Neural cell (in vitro differentiated cells): ENCODE data around the gene PML. TPM values are rescaled to one million over a fixed set of nuclear protein-coding genes. Genes with fewer than 3 reads are reported as not detected.
A peak's percentile ranks its signal among the peaks of the same experiment; 100 is the strongest.

ENCODE experiments used
- H2AFZ ChIP-seq: fragments of 200-600, 300-800 bp; sonication (generic), shearing (Covaris generic); 2 replicates; pipeline ENCODE4 v1.6.0; 2014; ENCODE audit warnings: low read depth, mild to moderate bottlenecking, antibody characterized with exemption, low read length, moderate library complexity
- H3F3A ChIP-seq: fragments of 200-600 bp; shearing (Covaris generic); 2 replicates; pipeline ENCODE4 v1.6.1; 2016; ENCODE audit warnings: mild to moderate bottlenecking, moderate library complexity, mixed read lengths, antibody characterized with exemption, low read length; ENCODE audit not compliant: insufficient read depth, poor library complexity, severe bottlenecking
- H3K27ac ChIP-seq: fragments of 200-600, 300-800 bp; sonication (generic), shearing (Covaris generic); 2 replicates; pipeline ENCODE4 v1.5.1; 2014; ENCODE audit warnings: mild to moderate bottlenecking, low read length, moderate library complexity
- H3K27me3 ChIP-seq: fragments of 300-800, 200-600 bp; sonication (generic), shearing (Covaris generic); 2 replicates; pipeline ENCODE4 v1.6.0; 2014; ENCODE audit warnings: mild to moderate bottlenecking, low read depth, low read length, moderate library complexity; ENCODE audit not compliant: insufficient read depth
- H3K36me3 ChIP-seq: fragments of 300-800, 200-600 bp; sonication (generic), shearing (Covaris generic); 2 replicates; pipeline ENCODE4 v1.5.1; 2014; ENCODE audit warnings: mild to moderate bottlenecking, antibody characterized with exemption, low read length, moderate library complexity; ENCODE audit not compliant: insufficient read depth
- H3K4me2 ChIP-seq: fragments of 300-800, 200-600 bp; sonication (generic), shearing (Covaris generic); 2 replicates; pipeline ENCODE4 v1.6.0; 2014; ENCODE audit warnings: mild to moderate bottlenecking, low read length
- H3K4me3 ChIP-seq: fragments of 300-800, 200-600 bp; sonication (generic), shearing (Covaris generic); 2 replicates; pipeline ENCODE4 v1.5.1; 2014; ENCODE audit warnings: mild to moderate bottlenecking, low read length, moderate library complexity
- H3K79me2 ChIP-seq: fragments of 200-600 bp; shearing (Covaris generic); replicated peaks from 2 replicates; pipeline ENCODE4 v1.6.0; 2014; ENCODE audit warnings: mild to moderate bottlenecking, low read length, moderate library complexity; ENCODE audit not compliant: insufficient read depth
- H3K9ac ChIP-seq: fragments of 300-800, 200-600 bp; sonication (generic), shearing (Covaris generic); 2 replicates; pipeline ENCODE4 v1.6.1; 2016; ENCODE audit warnings: mild to moderate bottlenecking, low read length, mixed read lengths
- H3K9me2 ChIP-seq: fragments of 200-600 bp; shearing (Covaris generic); 2 replicates; pipeline ENCODE4 v1.6.1; 2016; ENCODE audit warnings: mild to moderate bottlenecking, low read length, mixed read lengths; ENCODE audit not compliant: insufficient read depth
- H3K9me3 ChIP-seq: fragments of 200-600, 300-800 bp; sonication (generic), shearing (Covaris generic); 2 replicates; pipeline ENCODE4 v1.6.1; 2016; ENCODE audit warnings: mild to moderate bottlenecking, mixed run types, low read length, moderate library complexity, mixed read lengths
- H4K20me1 ChIP-seq: fragments of 200-600 bp; shearing (Covaris generic); 2 replicates; pipeline ENCODE4 v1.6.1; 2016; ENCODE audit warnings: mild to moderate bottlenecking, mixed run types; ENCODE audit not compliant: insufficient read depth
- EP300 ChIP-seq: fragments of 450-650 bp; conservative IDR thresholded peaks from 2 replicates; pipeline ENCODE4 v1.6.1; 2014; ENCODE audit warnings: antibody characterized with exemption, mild to moderate bottlenecking, moderate library complexity; ENCODE audit not compliant: poor library complexity, severe bottlenecking
- EZH2 ChIP-seq: fragments of 200-600, 300-800 bp; shearing (Covaris generic), sonication (generic); IDR thresholded peaks from 2 replicates; pipeline ENCODE4 v1.6.1; 2014; ENCODE audit warnings: antibody characterized with exemption, low read length, borderline replicate concordance, mild to moderate bottlenecking; ENCODE audit not compliant: insufficient read depth, poor library complexity, severe bottlenecking
- MXI1 ChIP-seq: fragments of 450-650 bp; conservative IDR thresholded peaks from 2 replicates; pipeline ENCODE4 v1.6.1; 2014; ENCODE audit warnings: antibody characterized with exemption, mild to moderate bottlenecking; ENCODE audit not compliant: poor library complexity, severe bottlenecking
- POLR2AphosphoS5 ChIP-seq: IDR thresholded peaks from 2 replicates; pipeline ENCODE4 v1.6.1; 2012
- RAD21 ChIP-seq: fragments of 450-650 bp; conservative IDR thresholded peaks from 2 replicates; pipeline ENCODE4 v1.6.1; 2014; ENCODE audit warnings: antibody characterized with exemption, mild to moderate bottlenecking, moderate library complexity
- SMC3 ChIP-seq: fragments of 450-650 bp; conservative IDR thresholded peaks from 2 replicates; pipeline ENCODE4 v1.6.1; 2014; ENCODE audit warnings: antibody characterized with exemption, mild to moderate bottlenecking, moderate library complexity; ENCODE audit not compliant: poor library complexity
- TAF1 ChIP-seq: IDR thresholded peaks from 2 replicates; pipeline ENCODE4 v1.6.1; 2012; ENCODE audit warnings: low read depth
- polyA plus RNA-seq: library from polyadenylated mRNA; depleted of rRNA; stranded (reverse); fragments of >200 nt; gene quantifications from 2 replicates; pipeline ENCODE4 v1.2.3, GENCODE V29; 2014
- TF ChIP-seq, protein P1 (sequence below): IDR thresholded peaks from 2 replicates; pipeline ENCODE4 v1.6.1; 2012; ENCODE audit warnings: borderline replicate concordance
- TF ChIP-seq, protein P2 (sequence below): fragments of 450-650 bp; IDR thresholded peaks from 2 replicates; pipeline ENCODE4 v1.5.1; 2014; ENCODE audit warnings: antibody characterized with exemption, mild to moderate bottlenecking, moderate library complexity; ENCODE audit not compliant: poor library complexity, severe bottlenecking

Gene PML
- polyA plus RNA-seq, 1 donor from 2014 or later: 4.7 TPM

DNA sequence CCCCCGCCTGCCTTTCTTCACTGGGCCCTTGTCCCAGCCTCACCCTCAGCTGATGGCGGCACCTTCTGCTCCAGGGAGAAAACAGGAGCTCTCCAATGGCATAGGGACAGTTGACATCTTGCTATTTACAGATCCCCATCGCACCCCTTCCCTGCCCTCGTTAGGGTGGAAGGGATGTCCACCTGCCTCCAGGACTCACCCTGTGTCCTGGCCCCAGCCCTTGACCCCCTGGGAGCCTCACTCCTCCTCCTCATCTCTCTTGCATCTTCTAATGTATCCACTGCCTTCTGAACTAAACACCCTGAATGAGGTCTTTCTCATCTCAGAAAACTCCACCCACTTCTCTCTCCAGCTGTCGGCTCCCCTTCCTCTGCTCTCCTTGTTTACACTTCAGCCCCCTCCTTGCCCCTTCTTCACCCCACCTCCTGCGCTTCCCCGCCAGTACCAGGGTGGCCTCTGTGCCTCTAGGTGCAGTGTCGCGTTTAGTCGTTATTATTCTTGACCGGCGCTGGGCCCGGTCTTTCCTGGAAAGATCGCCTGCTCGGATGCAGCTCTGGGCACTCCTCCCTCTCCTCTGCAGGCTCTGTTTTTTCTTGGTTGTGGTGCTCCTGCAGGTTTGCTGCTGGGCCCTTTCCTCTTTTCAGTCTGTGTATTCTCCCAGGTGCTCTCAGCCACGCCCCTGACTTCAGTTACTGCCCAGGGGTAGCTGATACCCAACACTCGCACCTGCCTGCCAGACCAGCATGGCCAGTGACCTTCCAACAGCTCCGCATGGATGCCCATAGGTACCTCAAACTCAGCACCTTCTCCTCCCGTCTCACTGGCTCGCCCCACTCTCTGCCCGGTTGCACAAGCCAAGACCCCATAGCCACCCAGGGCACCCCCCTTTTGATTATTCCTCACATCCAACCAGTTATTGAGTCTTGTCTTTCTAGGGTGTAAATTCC is 42.9 kb downstream of the PML start:
- no peak overlapping the region for H3K27ac ChIP-seq
- H2AFZ ChIP-seq: no peak overlapping the region
- no peaks in the 10 kb centered on the region for H3K79me2 ChIP-seq
- H3K9ac ChIP-seq: no peak overlapping the region
- H3F3A ChIP-seq: no peaks in the 10 kb centered on the region
- H3K4me2 ChIP-seq: no peak overlapping the region
- TF ChIP-seq SMC3: peak; percentile 11
- TF ChIP-seq, protein P1, sequence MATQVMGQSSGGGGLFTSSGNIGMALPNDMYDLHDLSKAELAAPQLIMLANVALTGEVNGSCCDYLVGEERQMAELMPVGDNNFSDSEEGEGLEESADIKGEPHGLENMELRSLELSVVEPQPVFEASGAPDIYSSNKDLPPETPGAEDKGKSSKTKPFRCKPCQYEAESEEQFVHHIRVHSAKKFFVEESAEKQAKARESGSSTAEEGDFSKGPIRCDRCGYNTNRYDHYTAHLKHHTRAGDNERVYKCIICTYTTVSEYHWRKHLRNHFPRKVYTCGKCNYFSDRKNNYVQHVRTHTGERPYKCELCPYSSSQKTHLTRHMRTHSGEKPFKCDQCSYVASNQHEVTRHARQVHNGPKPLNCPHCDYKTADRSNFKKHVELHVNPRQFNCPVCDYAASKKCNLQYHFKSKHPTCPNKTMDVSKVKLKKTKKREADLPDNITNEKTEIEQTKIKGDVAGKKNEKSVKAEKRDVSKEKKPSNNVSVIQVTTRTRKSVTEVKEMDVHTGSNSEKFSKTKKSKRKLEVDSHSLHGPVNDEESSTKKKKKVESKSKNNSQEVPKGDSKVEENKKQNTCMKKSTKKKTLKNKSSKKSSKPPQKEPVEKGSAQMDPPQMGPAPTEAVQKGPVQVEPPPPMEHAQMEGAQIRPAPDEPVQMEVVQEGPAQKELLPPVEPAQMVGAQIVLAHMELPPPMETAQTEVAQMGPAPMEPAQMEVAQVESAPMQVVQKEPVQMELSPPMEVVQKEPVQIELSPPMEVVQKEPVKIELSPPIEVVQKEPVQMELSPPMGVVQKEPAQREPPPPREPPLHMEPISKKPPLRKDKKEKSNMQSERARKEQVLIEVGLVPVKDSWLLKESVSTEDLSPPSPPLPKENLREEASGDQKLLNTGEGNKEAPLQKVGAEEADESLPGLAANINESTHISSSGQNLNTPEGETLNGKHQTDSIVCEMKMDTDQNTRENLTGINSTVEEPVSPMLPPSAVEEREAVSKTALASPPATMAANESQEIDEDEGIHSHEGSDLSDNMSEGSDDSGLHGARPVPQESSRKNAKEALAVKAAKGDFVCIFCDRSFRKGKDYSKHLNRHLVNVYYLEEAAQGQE: no peak
- TF ChIP-seq RAD21: peak; percentile 3
- H3K27me3 ChIP-seq: no peaks in the 10 kb centered on the region
- H3K9me3 ChIP-seq: no peaks in the 10 kb centered on the region
- H3K4me3 ChIP-seq: no peak overlapping the region
- H3K36me3 ChIP-seq: no peaks in the 10 kb centered on the region
- H3K9me2 ChIP-seq: no peaks in the 10 kb centered on the region
- no peaks in the 10 kb centered on the region for H4K20me1 ChIP-seq

DNA sequence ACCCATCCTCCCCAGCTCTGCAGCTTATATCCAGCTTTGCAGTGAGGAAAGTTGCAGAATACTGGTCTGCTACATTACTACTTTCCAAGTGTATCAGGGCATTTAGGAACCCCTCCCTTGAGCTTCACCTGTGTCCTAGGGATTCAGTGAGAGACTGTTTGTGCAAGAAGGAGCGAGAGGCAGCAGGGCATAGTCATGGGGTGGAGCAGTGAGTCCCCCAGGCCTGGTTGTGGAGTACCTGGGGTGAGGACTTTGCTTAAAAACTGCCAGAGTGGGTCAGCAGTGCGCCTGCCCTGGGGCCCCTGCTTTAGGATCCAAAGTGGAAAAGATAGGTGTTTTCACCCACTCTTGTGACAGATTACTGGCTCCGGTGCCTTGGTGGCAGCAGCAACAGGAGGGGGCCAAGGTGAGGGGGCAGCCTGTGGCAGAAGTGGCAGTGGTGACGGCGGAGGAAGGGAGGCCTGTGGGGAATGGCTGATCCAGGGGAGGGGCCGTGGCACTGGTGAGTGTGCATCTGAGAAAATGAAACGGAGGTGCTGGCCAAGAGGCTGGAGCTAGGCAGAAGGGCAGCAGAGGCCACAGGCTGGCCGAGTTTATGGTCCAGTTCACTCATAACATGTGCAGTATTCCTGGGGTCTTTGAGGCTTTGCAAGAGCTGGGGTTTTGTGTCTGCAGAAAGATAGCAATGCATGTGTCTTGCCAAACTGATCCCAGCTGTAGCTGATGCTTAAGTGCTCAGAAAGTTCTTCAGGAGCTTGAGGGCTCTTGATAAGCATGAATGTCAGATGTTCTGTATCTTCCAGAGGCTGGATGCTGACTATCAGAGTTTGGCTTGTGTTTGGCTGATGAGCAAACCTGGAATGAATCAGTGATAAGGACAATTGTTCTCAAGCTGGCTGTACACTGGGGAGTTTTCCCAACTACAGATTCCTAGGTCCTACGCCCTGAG is 44.5 kb downstream of the PML start:
- H3F3A ChIP-seq: no peaks in the 10 kb centered on the region
- no peak for TF ChIP-seq SMC3
- TF ChIP-seq, protein P2, sequence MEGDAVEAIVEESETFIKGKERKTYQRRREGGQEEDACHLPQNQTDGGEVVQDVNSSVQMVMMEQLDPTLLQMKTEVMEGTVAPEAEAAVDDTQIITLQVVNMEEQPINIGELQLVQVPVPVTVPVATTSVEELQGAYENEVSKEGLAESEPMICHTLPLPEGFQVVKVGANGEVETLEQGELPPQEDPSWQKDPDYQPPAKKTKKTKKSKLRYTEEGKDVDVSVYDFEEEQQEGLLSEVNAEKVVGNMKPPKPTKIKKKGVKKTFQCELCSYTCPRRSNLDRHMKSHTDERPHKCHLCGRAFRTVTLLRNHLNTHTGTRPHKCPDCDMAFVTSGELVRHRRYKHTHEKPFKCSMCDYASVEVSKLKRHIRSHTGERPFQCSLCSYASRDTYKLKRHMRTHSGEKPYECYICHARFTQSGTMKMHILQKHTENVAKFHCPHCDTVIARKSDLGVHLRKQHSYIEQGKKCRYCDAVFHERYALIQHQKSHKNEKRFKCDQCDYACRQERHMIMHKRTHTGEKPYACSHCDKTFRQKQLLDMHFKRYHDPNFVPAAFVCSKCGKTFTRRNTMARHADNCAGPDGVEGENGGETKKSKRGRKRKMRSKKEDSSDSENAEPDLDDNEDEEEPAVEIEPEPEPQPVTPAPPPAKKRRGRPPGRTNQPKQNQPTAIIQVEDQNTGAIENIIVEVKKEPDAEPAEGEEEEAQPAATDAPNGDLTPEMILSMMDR: no peak
- TF ChIP-seq RAD21: no peak
- no peak for TF ChIP-seq MXI1
- no peak for TF ChIP-seq TAF1
- TF ChIP-seq, protein P1: no peak
- no peak for TF ChIP-seq EZH2
- no peak for TF ChIP-seq POLR2AphosphoS5
- no peak for TF ChIP-seq EP300
- no peak overlapping the region for H2AFZ ChIP-seq
- H3K9me3 ChIP-seq: no peaks in the 10 kb centered on the region
- H3K27ac ChIP-seq: no peak overlapping the region
- H3K36me3 ChIP-seq: no peaks in the 10 kb centered on the region
- no peak overlapping the region for H3K9ac ChIP-seq
- H4K20me1 ChIP-seq: no peaks in the 10 kb centered on the region
- no peaks in the 10 kb centered on the region for H3K9me2 ChIP-seq
- H3K79me2 ChIP-seq: no peaks in the 10 kb centered on the region
- H3K4me3 ChIP-seq: no peak overlapping the region
- H3K27me3 ChIP-seq: no peaks in the 10 kb centered on the region
- no peak overlapping the region for H3K4me2 ChIP-seq
